ENCODE measurements around the gene ZSWIM6.

ZSWIM6 gene

GRCh38 chr5:61321669-61322068 lies 10.4 kb upstream of the ZSWIM6 start:
- no peaks in the 10 kb centered on the region for H3K27me3 ChIP-seq (replicated peaks; ENCODE audit: control insufficient read depth, insufficient read depth, low read length)
- no peaks in the 10 kb centered on the region for H3K36me3 ChIP-seq (ENCODE audit: control insufficient read depth, insufficient read depth, low read length)
- TF ChIP-seq CTCF (IDR thresholded peaks at IDR 0.05; ENCODE audit: insufficient read depth, low read length, poor library complexity, severe bottlenecking) = no peak
- no peak for DNase-seq (ENCODE audit: extremely low read depth, insufficient read length)
- no peak overlapping the region for H3K4me3 ChIP-seq (replicated peaks; ENCODE audit: low read depth, low read length)

- TF ChIP-seq CTCF (IDR thresholded peaks at IDR 0.05; ENCODE audit: insufficient read depth, low read length, poor library complexity, severe bottlenecking) = no peak
- Histone ChIP-seq H3K4me3 (replicated peaks; ENCODE audit: low read depth, low read length) (no peak overlapping the region), H3K36me3 (ENCODE audit: control insufficient read depth, insufficient read depth, low read length) (no peaks in the 10 kb centered on the region), H3K27me3 (replicated peaks; ENCODE audit: control insufficient read depth, insufficient read depth, low read length) (no peaks in the 10 kb centered on the region)
- DNase-seq (ENCODE audit: extremely low read depth, insufficient read length) = no peak
Measured at GRCh38 chr5:61322738-61323725, 9.0 kb upstream of the ZSWIM6 start.

GRCh38 chr5:61327760-61328753 lies 4.0 kb upstream of the ZSWIM6 start:
- peak; percentile 37 for DNase-seq (ENCODE audit: extremely low read depth, insufficient read length)
- H3K36me3 ChIP-seq (ENCODE audit: control insufficient read depth, insufficient read depth, low read length) = no peaks in the 10 kb centered on the region
- no peak overlapping the region for H3K4me3 ChIP-seq (replicated peaks; ENCODE audit: low read depth, low read length)
- H3K27me3 ChIP-seq (replicated peaks; ENCODE audit: control insufficient read depth, insufficient read depth, low read length) = no peaks in the 10 kb centered on the region; the same call in 1 of the 2 replicates
- TF ChIP-seq CTCF (IDR thresholded peaks at IDR 0.05; ENCODE audit: insufficient read depth, low read length, poor library complexity, severe bottlenecking) = peak; percentile 12

GRCh38 chr5:61328791-61329549 lies 3.1 kb upstream of the ZSWIM6 start:
- Histone ChIP-seq H3K27me3 (replicated peaks; ENCODE audit: control insufficient read depth, insufficient read depth, low read length) (no peaks in the 10 kb centered on the region; the same call in none of the 2 replicates), H3K36me3 (ENCODE audit: control insufficient read depth, insufficient read depth, low read length) (no peaks in the 10 kb centered on the region), H3K4me3 (replicated peaks; ENCODE audit: low read depth, low read length) (no peak overlapping the region)
- no peak for TF ChIP-seq CTCF (IDR thresholded peaks at IDR 0.05; ENCODE audit: insufficient read depth, low read length, poor library complexity, severe bottlenecking)
- DNase-seq (ENCODE audit: extremely low read depth, insufficient read length) = no peak

GRCh38 chr5:61329550-61330128 lies 2.4 kb upstream of the ZSWIM6 start:
- DNase-seq (ENCODE audit: extremely low read depth, insufficient read length) = peak; percentile 26
- Histone ChIP-seq H3K27me3 (replicated peaks; ENCODE audit: control insufficient read depth, insufficient read depth, low read length) (no peaks in the 10 kb centered on the region; the same call in none of the 2 replicates), H3K36me3 (ENCODE audit: control insufficient read depth, insufficient read depth, low read length) (no peaks in the 10 kb centered on the region), H3K4me3 (replicated peaks; ENCODE audit: low read depth, low read length) (no peak overlapping the region)
- no peak for TF ChIP-seq CTCF (IDR thresholded peaks at IDR 0.05; ENCODE audit: insufficient read depth, low read length, poor library complexity, severe bottlenecking)
